GM12873 (cell line): ENCODE measurements around the gene OR51V1.

ENCODE experiments used
- CTCF ChIP-seq: IDR thresholded peaks from 2 replicates; pipeline ENCODE4 v1.5.1; 2012; ENCODE audit warnings: low read depth, mild to moderate bottlenecking, moderate library complexity, low read length, control low read depth; ENCODE audit not compliant: insufficient read depth; ENCODE audit errors: missing control alignments

OR51V1 gene

GRCh38 chr11:5237420-5237819 lies 36.9 kb upstream of the OR51V1 start:
- no peak for TF ChIP-seq CTCF

GRCh38 chr11:5235364-5236095 lies 35.0 kb upstream of the OR51V1 start:
- no peak for TF ChIP-seq CTCF

- no peak for TF ChIP-seq CTCF
Measured at GRCh38 chr11:5234381-5234834, 33.9 kb upstream of the OR51V1 start, which contains the start of gene HBD. TSS of gene HBD (minus strand) at chr11:5234483. CDS start at chr11:5234433, 50 bp downstream.

GRCh38 chr11:5233307-5233706 lies 32.8 kb upstream of the OR51V1 start:
- no peak for TF ChIP-seq CTCF

GRCh38 chr11:5232821-5233220 lies 32.3 kb upstream of the OR51V1 start:
- no peak for TF ChIP-seq CTCF

- TF ChIP-seq CTCF, result no peak
Measured at GRCh38 chr11:5232176-5232575, 31.7 kb upstream of the OR51V1 start.

- TF ChIP-seq CTCF, result no peak
Measured at GRCh38 chr11:5231111-5231510, 30.6 kb upstream of the OR51V1 start.

- no peak for TF ChIP-seq CTCF
Measured at GRCh38 chr11:5230266-5230665, 29.8 kb upstream of the OR51V1 start.
